Heart right ventricle (tissue), 16 donors: Measurements from ENCODE around the gene ATXN7L1. TPM values are rescaled to one million over a fixed set of nuclear protein-coding genes. Genes with fewer than 3 reads are reported as not detected.

Experiments used
- ATAC-seq, 8 donors: fragments of 200-7000 bp; cut with Tn5 transposase; one replicate each; pipeline ENCODE4 v1.9.1; 2020; ENCODE audit warnings: mild to moderate bottlenecking in 8 of 8, moderate library complexity in 8 of 8, moderate number of reproducible peaks in 1 of 8
- DNase-seq, 2 donors: peaks; one replicate each; pipeline ENCODE4 v3.0.0-alpha.2; 2020
- H3K27ac ChIP-seq, 10 donors: fragments of 200-600 bp; sonication (generic) in 2 of 10; one replicate each; pipeline versions ENCODE4 v1.5.0 to v1.8.0; 2020 to 2022; ENCODE audit warnings: mild to moderate bottlenecking in 3 of 10
- H3K27me3 ChIP-seq, 7 donors: fragments of 200-600 bp; one replicate each; pipeline ENCODE4 v1.8.0; 2021 to 2022; ENCODE audit warnings: mild to moderate bottlenecking in 2 of 7
- H3K36me3 ChIP-seq, 9 donors: fragments of 200-600 bp; sonication (generic) in 1 of 9; one replicate each; pipeline versions ENCODE4 v1.5.0 to v1.8.0; 2020 to 2022; ENCODE audit warnings: mild to moderate bottlenecking in 2 of 9
- H3K4me1 ChIP-seq, 9 donors: fragments of 200-600 bp; sonication (generic) in 1 of 9; one replicate each; pipeline versions ENCODE4 v1.5.0 to v1.8.0; 2020 to 2022; ENCODE audit warnings: mild to moderate bottlenecking in 4 of 9
- H3K4me3 ChIP-seq, 10 donors: fragments of 200-600 bp; sonication (generic) in 2 of 10; one replicate each; pipeline versions ENCODE4 v1.5.0 to v1.8.0; 2020 to 2022; ENCODE audit warnings: mild to moderate bottlenecking in 7 of 10, moderate library complexity in 2 of 10
- H3K9me3 ChIP-seq, 11 donors: fragments of 200-600 bp in 10 of 11; sonication (generic) in 2 of 11; one replicate each; pipeline versions ENCODE4 v1.5.0 to v1.8.0; 2013 to 2022; ENCODE audit warnings: mild to moderate bottlenecking in 2 of 11, control low read depth in 1 of 11, moderate library complexity in 1 of 11
- WGBS, 2 donors: extraction: QIAGEN DNeasy Blood & Tissue Kit; methylation state at CpG; one replicate each; pipeline ENCODE4 v1.1.7; 2013; ENCODE audit warnings: inconsistent platforms in 1 of 2; 5-methylcytosine and 5-hydroxymethylcytosine counted together
- intact Hi-C, 10 donors: fragments of 100-400 bp; cut with DNase I; formaldehyde crosslinking; loops; one replicate each; pipeline versions ENCODE4 v1.11.1 to v1.14.2; 2022
- long read RNA-seq, 3 donors: library from polyadenylated mRNA; unstranded; transcript quantifications; one replicate each; pipeline ENCODE4 v2.0.0, GENCODE V29; 2020 to 2021
- polyA plus RNA-seq, 2 donors: library from polyadenylated mRNA; stranded (reverse); fragments of 200-250 nt; gene quantifications; one replicate each; pipeline ENCODE4 v1.2.3, GENCODE V29; 2013
- total RNA-seq, 10 donors: library from RNA; stranded (reverse); fragmentation: NEBNext Ultra II Directional in 3 of 10; extraction: Animal tissue kit (Norgen Biotek cat#: 25700) in 3 of 10; gene quantifications; one replicate each; pipeline versions ENCODE4 v1.2.1 to v1.2.4, GENCODE V29; 2021 to 2023
- TF ChIP-seq, protein P1 (sequence below), 9 donors: fragments of 200-600 bp; sonication (generic) in 2 of 9; IDR thresholded peaks; one replicate each; pipeline versions ENCODE4 v1.5.0 to v1.8.0; 2021 to 2022; ENCODE audit warnings: antibody characterized with exemption in 9 of 9, mild to moderate bottlenecking in 5 of 9, moderate library complexity in 1 of 9
- donor health status: Arrhythmogenic right ventricular cardiomyopathy.
- donor health status: ischemic (EF 13 %, LVEDD 7.1; RV severe dilation, severe dysfunction).
- donor health status: healthy with polysubstance abuse.
- donor health status: DM: no; HTN: yes; CAD: no.
- donor health status: DM: no; HTN: no; CAD: no.
- donor health status: ischemic (EF 25% LVEDD 6.9; RV normal size, moderate dysfunction).
- donor health status: ischemic (EF 25% LVEDD 5.7; RV mildly dilated, moderate dysfunction).
- donor health status: healthy.
- donor health status: DM: yes; HTN: yes; CAD: no.
- donor health status: Ischemic cardiomyopathy.
- donor health status: ischemic (EF 35%, LVEDD 5.7; RV mildly dilated, moderate dysfunction).
- donor health status: nonischemic (EF 11% LVEDD 7.7; RV severe dilation, severe dysfunction).
- donor health status: DM: yes; HTN: yes; CAD: no.
- donor health status: PGD.
- donor health status: ischemic (EF 29% LVEDD 5.4; RV normal size, mild dysfunction).
- donor health status: nonischemic (EF 23%, LVEDD 6.1; RV moderate dilation, normal function).

ATXN7L1 gene, protein sequence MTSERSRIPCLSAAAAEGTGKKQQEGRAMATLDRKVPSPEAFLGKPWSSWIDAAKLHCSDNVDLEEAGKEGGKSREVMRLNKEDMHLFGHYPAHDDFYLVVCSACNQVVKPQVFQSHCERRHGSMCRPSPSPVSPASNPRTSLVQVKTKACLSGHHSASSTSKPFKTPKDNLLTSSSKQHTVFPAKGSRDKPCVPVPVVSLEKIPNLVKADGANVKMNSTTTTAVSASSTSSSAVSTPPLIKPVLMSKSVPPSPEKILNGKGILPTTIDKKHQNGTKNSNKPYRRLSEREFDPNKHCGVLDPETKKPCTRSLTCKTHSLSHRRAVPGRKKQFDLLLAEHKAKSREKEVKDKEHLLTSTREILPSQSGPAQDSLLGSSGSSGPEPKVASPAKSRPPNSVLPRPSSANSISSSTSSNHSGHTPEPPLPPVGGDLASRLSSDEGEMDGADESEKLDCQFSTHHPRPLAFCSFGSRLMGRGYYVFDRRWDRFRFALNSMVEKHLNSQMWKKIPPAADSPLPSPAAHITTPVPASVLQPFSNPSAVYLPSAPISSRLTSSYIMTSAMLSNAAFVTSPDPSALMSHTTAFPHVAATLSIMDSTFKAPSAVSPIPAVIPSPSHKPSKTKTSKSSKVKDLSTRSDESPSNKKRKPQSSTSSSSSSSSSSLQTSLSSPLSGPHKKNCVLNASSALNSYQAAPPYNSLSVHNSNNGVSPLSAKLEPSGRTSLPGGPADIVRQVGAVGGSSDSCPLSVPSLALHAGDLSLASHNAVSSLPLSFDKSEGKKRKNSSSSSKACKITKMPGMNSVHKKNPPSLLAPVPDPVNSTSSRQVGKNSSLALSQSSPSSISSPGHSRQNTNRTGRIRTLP
- total RNA-seq (1 to 10 TPM; 3.1 to 7.2 (median 5.6) TPM), polyA plus RNA-seq (1 to 10 TPM; 1.7 to 2.9 TPM)
- long read RNA-seq, donor 1, partial matches to known transcripts: 0 of 3 reads
- long read RNA-seq, donor 1, other reads (novel, unspliced or antisense): 3 of 3 reads
- long read RNA-seq, donor 2, partial matches to known transcripts: 1 of 5 reads
- long read RNA-seq, donor 2, other reads (novel, unspliced or antisense): 4 of 5 reads
- long read RNA-seq, donor 3, partial matches to known transcripts: 0 of 7 reads
- long read RNA-seq, donor 3, other reads (novel, unspliced or antisense): 3 of 7 reads

DNA sequence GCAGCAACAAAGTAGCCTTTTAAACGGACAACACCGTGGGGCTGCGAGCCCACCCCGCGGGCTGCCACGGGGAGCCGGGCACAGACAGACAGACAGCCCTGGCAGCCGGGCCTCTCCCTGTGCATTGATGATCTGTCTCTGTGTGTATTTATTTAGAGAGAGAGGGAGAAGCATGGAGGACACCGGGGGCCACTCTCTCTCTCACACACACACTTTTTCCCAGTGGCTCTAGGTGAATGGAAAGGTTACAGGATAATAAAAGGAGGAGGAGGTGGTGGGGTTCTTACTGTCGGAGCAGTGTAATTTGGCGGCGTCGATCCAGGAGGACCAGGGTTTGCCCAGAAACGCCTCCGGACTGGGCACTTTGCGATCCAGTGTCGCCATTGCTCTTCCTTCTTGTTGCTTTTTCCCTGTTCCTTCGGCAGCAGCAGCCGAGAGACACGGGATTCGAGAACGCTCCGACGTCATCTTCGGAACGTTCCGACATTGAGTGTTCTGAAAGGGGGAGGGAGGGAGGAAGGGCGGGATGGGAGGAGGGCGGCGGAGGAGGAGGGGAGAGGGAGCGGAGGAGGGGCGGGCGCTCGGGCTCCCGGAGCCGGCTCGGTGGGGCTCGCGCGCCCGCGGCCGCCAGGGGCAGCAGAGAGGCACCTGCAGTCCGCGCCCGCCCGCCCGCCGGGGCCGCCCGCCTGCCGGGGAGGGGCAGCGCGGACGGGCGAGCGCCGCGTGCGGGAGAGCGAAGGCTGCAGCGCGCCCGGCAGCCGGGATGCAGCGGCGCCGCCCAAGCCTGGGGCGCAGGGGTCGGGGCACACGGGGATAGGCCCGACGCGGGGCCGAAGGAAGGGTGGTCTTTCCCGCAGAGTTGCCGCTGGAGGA is at the start of gene ATXN7L1:
Gene ATXN7L1 (minus strand): TSS at position 509 of the 873 bp plus-strand sequence. CDS start 41 bp downstream, at position 468.
- Histone ChIP-seq H3K36me3 (peaks cover 0 to 14% (median 0%) of the 10 kb centered on the region in 9 donors), H3K9me3 (no peaks in the 10 kb centered on the region), H3K4me3 (peak within 1 kb of the TSS; percentile 67 to 98 (median 80)), H3K27me3 (peaks cover 0 to 18% (median 0%) of the 10 kb centered on the region in 7 donors), H3K4me1 (peaks cover 0 to 34% (median 11%) of the 10 kb centered on the region in 9 donors), H3K27ac (peak within 1 kb of the TSS; percentile 34 to 92 (median 78))
- peak; percentile 95 to 98 (median 96) for ATAC-seq
- WGBS, 2 donors: 0% methylated on average over 59 to 76 of the region's 77 CpGs
- DNase-seq: peak; percentile 94 to 95
- intact Hi-C loops: loop anchor here in 7 of 10 donors (1.0 to 10.0 kb wide), 8 partner anchors 112 to 290 kb away; no protein-coding TSS in a partner anchor
- TF ChIP-seq, protein P1, sequence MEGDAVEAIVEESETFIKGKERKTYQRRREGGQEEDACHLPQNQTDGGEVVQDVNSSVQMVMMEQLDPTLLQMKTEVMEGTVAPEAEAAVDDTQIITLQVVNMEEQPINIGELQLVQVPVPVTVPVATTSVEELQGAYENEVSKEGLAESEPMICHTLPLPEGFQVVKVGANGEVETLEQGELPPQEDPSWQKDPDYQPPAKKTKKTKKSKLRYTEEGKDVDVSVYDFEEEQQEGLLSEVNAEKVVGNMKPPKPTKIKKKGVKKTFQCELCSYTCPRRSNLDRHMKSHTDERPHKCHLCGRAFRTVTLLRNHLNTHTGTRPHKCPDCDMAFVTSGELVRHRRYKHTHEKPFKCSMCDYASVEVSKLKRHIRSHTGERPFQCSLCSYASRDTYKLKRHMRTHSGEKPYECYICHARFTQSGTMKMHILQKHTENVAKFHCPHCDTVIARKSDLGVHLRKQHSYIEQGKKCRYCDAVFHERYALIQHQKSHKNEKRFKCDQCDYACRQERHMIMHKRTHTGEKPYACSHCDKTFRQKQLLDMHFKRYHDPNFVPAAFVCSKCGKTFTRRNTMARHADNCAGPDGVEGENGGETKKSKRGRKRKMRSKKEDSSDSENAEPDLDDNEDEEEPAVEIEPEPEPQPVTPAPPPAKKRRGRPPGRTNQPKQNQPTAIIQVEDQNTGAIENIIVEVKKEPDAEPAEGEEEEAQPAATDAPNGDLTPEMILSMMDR (IDR thresholded peaks at IDR 0.05): peak; percentile 29 to 89 (median 58)

DNA sequence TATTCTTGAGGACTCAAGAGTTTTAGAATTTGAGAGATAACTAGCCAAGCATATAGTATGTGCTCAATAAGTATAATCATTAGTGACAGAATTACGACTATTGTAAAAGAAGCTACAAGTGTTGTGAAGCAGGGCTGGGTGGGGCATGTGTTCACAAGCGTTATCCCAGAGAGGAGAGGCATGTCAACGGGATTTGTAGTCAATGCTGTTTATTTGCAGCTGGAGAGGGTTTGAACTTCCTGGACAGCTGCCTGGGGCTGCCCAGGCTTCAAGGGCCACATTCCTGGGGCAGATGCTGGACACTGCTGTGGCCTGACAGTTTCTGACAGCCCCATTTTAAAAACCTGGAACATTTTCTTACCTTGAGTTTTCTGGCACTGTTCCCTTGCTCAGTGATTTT is 49.7 kb upstream of the ATXN7L1 start:
- no peak for DNase-seq
- peaks cover 0 to 29% (median 9%) of the 10 kb centered on the region in 11 donors for H3K9me3 ChIP-seq
- no peak overlapping the region for H3K4me3 ChIP-seq
- H3K36me3 ChIP-seq: peaks cover 0 to 4% (median 0%) of the 10 kb centered on the region in 9 donors
- no peak for ATAC-seq
- intact Hi-C loops: no loop called here
- H3K27ac ChIP-seq: no peak overlapping the region
- H3K4me1 ChIP-seq: no peaks in the 10 kb centered on the region
- 46 to 57% methylated on average over 3 of the region's 3 CpGs for WGBS, 2 donors
- TF ChIP-seq, protein P1 (IDR thresholded peaks at IDR 0.05): no peak
- no peaks in the 10 kb centered on the region for H3K27me3 ChIP-seq

DNA sequence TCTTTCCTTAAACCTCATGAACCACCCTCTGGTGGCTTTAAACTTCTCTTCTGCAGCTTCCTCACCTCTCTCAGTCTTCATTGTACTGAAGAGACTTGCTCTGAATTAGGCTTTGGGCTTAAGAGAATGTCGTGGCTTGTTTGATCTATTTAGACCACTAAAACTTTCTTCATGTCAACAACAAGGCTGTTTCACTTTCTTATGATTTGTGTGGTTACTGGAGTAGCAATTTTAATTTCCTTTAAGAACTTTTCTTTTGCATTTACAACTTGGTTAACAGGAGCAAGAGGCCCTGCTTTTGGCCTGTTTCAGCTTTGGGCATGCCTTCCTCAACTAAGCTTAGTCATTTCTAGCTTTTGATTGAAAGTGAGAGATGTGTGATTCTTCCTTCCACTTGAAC is 48.5 kb upstream of the ATXN7L1 start:
- TF ChIP-seq, protein P1 (IDR thresholded peaks at IDR 0.05): no peak
- WGBS, 2 donors: 96 to 97% methylated on average over 1 of the region's 1 CpG

More for the DNA sequence above, 48.5 kb upstream of the ATXN7L1 start:
- no peak overlapping the region for H3K27ac ChIP-seq
- no peak for DNase-seq
- H3K4me1 ChIP-seq: no peaks in the 10 kb centered on the region
- H3K9me3 ChIP-seq: peaks cover 0 to 29% (median 9%) of the 10 kb centered on the region in 11 donors
- H3K4me3 ChIP-seq: no peak overlapping the region
- no peaks in the 10 kb centered on the region for H3K27me3 ChIP-seq
- ATAC-seq: no peak
- intact Hi-C loops: no loop called here
- H3K36me3 ChIP-seq: peaks cover 0 to 4% (median 0%) of the 10 kb centered on the region in 9 donors
